IPS-18c (cell line): ENCODE results near the gene ZNF583.

ENCODE experiments used
- H3K4me3 ChIP-seq: 2 replicates; pipeline ENCODE4 v1.7.0; 2013; ENCODE audit warnings: low read depth, mild to moderate bottlenecking, low read length, moderate library complexity; ENCODE audit not compliant: insufficient read depth
- H3K9me3 ChIP-seq: one replicate; pipeline ENCODE4 v1.6.1; 2013; ENCODE audit warnings: mild to moderate bottlenecking, low read length, moderate library complexity; ENCODE audit not compliant: control insufficient read depth, insufficient read depth

The ZNF583 gene

GRCh38 chr19:56423276-56423984 lies 19.3 kb downstream of the ZNF583 start:
- H3K9me3 ChIP-seq = peaks cover 13% of the 10 kb centered on the region
- H3K4me3 ChIP-seq = no peak overlapping the region

DNA sequence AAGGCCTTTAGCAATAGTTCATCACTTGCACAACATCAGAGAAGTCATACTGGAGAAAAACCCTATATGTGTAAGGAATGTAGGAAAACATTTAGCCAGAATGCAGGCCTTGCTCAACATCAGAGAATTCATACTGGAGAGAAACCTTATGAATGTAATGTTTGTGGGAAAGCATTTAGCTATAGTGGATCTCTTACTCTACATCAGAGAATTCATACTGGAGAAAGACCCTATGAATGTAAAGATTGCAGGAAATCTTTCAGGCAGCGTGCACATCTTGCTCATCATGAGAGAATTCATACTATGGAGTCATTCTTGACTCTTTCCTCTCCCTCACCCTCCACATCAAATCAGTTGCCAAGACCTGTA lies 19.8 kb downstream of the ZNF583 start:
- peaks cover 13% of the 10 kb centered on the region for H3K9me3 ChIP-seq
- H3K4me3 ChIP-seq = no peak overlapping the region

DNA sequence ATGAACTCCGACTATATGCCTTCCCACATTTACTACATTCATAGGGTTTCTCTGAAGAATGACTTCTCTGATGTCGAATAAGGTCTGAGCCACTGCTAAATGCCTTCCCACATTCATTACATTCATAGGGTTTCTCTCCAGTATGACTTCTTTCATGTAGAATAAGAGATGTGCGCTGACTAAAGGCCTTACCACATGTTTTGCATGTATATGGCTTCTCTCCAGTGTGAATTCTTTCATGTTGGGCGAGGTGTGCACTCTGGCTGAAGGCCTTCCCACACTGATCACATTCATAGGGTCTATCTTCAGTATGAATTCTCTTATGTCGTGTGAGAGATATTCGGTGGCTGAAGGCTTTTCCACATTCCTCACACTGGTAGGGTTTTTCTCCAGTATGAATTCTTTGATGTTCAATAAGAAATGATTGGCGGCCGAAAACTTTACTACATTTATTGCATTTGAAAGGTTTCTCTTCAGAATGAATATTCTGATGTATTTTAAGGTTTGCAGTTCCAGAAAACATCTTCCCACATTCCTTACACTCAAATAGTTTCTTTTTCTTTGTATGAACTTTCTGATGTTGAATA lies 37.2 kb downstream of the ZNF583 start:
- Histone ChIP-seq H3K9me3 (no peaks in the 10 kb centered on the region), H3K4me3 (no peak overlapping the region)

DNA sequence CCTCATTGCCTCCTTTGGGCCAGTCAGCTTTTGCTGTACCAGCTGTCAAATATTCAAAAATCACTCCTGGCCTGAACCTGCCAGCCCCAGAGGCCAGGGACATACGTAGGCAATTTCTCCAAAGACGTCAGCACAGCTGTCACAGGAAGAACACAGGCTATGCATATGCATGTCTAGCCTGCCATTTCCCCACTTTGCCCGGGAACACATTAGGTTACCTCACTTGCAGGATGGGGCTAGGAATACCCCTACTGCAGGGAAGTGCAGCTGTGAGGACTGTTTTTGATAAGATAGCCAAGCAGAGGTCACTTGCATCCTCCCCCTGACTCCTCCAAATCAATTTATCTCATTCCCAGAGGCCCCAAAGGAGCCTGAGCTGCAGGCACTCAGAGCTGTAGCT lies 70.2 kb downstream of the ZNF583 start:
- no peak overlapping the region for H3K4me3 ChIP-seq
- H3K9me3 ChIP-seq = no peaks in the 10 kb centered on the region

GRCh38 chr19:56476093-56476492 lies 72.0 kb downstream of the ZNF583 start:
- Histone ChIP-seq H3K9me3 (no peaks in the 10 kb centered on the region), H3K4me3 (no peak overlapping the region; the same call in 1 of the 2 replicates)
